Panc1 (cell line): ENCODE data around the gene PDE1C.

ENCODE experiments used
- POLR2AphosphoS5 ChIP-seq: IDR thresholded peaks from 2 replicates; pipeline ENCODE4 v1.6.1; 2012; ENCODE audit warnings: mild to moderate bottlenecking, low read depth, low read length, moderate library complexity
- TF ChIP-seq, protein P1 (sequence below): fragments of 450-650 bp; IDR thresholded peaks from 2 replicates; pipeline ENCODE4 v1.5.1; 2017; ENCODE audit warnings: mild to moderate bottlenecking
- TF ChIP-seq, protein P2 (sequence below), 2 experiments: IDR thresholded peaks; 2 replicates each; pipeline ENCODE4 v1.6.1; 2011 to 2012; ENCODE audit warnings: low read depth in 2 of 2, control low read depth in 1 of 2, low read length in 1 of 2, mild to moderate bottlenecking in 1 of 2, moderate library complexity in 1 of 2; ENCODE audit not compliant: insufficient read depth in 1 of 2

DNA sequence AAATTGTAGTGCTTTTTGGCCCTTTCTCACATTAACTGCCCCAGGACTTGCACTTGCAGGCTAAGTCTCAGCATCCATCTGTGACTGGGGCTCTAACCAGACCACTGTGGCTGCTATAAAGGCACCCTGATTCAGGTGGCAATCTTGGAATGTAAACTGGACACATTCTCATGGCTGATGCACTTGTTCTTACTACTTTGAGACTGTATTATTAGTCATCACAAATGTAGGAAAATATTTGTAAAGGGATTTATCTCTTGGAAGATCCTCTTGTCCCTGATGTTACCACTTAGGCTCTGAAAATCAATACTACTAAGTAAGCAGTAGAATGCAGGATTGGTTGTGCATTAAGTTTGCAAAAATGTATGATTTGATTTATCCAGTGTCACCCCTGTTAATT is 25.0 kb downstream of the PDE1C start:
- TF ChIP-seq, protein P1, sequence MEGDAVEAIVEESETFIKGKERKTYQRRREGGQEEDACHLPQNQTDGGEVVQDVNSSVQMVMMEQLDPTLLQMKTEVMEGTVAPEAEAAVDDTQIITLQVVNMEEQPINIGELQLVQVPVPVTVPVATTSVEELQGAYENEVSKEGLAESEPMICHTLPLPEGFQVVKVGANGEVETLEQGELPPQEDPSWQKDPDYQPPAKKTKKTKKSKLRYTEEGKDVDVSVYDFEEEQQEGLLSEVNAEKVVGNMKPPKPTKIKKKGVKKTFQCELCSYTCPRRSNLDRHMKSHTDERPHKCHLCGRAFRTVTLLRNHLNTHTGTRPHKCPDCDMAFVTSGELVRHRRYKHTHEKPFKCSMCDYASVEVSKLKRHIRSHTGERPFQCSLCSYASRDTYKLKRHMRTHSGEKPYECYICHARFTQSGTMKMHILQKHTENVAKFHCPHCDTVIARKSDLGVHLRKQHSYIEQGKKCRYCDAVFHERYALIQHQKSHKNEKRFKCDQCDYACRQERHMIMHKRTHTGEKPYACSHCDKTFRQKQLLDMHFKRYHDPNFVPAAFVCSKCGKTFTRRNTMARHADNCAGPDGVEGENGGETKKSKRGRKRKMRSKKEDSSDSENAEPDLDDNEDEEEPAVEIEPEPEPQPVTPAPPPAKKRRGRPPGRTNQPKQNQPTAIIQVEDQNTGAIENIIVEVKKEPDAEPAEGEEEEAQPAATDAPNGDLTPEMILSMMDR = no peak
- no peak for TF ChIP-seq POLR2AphosphoS5
- TF ChIP-seq, protein P2, sequence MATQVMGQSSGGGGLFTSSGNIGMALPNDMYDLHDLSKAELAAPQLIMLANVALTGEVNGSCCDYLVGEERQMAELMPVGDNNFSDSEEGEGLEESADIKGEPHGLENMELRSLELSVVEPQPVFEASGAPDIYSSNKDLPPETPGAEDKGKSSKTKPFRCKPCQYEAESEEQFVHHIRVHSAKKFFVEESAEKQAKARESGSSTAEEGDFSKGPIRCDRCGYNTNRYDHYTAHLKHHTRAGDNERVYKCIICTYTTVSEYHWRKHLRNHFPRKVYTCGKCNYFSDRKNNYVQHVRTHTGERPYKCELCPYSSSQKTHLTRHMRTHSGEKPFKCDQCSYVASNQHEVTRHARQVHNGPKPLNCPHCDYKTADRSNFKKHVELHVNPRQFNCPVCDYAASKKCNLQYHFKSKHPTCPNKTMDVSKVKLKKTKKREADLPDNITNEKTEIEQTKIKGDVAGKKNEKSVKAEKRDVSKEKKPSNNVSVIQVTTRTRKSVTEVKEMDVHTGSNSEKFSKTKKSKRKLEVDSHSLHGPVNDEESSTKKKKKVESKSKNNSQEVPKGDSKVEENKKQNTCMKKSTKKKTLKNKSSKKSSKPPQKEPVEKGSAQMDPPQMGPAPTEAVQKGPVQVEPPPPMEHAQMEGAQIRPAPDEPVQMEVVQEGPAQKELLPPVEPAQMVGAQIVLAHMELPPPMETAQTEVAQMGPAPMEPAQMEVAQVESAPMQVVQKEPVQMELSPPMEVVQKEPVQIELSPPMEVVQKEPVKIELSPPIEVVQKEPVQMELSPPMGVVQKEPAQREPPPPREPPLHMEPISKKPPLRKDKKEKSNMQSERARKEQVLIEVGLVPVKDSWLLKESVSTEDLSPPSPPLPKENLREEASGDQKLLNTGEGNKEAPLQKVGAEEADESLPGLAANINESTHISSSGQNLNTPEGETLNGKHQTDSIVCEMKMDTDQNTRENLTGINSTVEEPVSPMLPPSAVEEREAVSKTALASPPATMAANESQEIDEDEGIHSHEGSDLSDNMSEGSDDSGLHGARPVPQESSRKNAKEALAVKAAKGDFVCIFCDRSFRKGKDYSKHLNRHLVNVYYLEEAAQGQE (IDR thresholded peaks at IDR 0.05; ENCODE audit: insufficient read depth in 1 of 2, low read depth in 2 of 2, low read length in 1 of 2) = no peak
